ENCODE data around the gene ACYP1.

The ACYP1 gene

GRCh38 chr14:75041613-75042012, 22.2 kb downstream of the ACYP1 start:
- no peaks in the 10 kb centered on the region for H3K27me3 ChIP-seq
- no peak overlapping the region for H3K4me3 ChIP-seq
- no peaks in the 10 kb centered on the region for H3K9me3 ChIP-seq (replicated peaks in 1 of 11)
- no peak for TF ChIP-seq Cebpa-rat (IDR thresholded peaks at IDR 0.05)
- no peaks in the 10 kb centered on the region for H3K4me1 ChIP-seq
- H3K27ac ChIP-seq: no peak overlapping the region
- no peak overlapping the region for H3K9ac ChIP-seq
- H3K36me3 ChIP-seq: peaks cover 0 to 14% (median 4%) of the 10 kb centered on the region in 11 experiments; a peak in 9 of 22 replicates
- H3K4me2 ChIP-seq: no peak overlapping the region
- H4K20me1 ChIP-seq: no peaks in the 10 kb centered on the region

- Histone ChIP-seq H3K27ac (no peak overlapping the region), H3K36me3 (peaks cover 0 to 14% (median 4%) of the 10 kb centered on the region in 11 experiments; a peak in 10 of 22 replicates), H3K4me1 (no peaks in the 10 kb centered on the region), H3K4me2 (no peak overlapping the region), H3K9ac (no peak overlapping the region), H4K20me1 (no peaks in the 10 kb centered on the region), H3K4me3 (no peak overlapping the region), H3K9me3 (replicated peaks in 1 of 11) (no peaks in the 10 kb centered on the region), H3K27me3 (no peaks in the 10 kb centered on the region)
- TF ChIP-seq Cebpa-rat (IDR thresholded peaks at IDR 0.05): no peak
Observed at GRCh38 chr14:75040959-75041358, 22.9 kb downstream of the ACYP1 start.

GRCh38 chr14:75040507-75040906, 23.3 kb downstream of the ACYP1 start:
- Histone ChIP-seq H4K20me1 (no peaks in the 10 kb centered on the region), H3K9me3 (replicated peaks in 1 of 11) (no peaks in the 10 kb centered on the region), H3K4me3 (no peak overlapping the region), H3K36me3 (peaks cover 0 to 14% (median 4%) of the 10 kb centered on the region in 11 experiments; a peak in 10 of 22 replicates), H3K27me3 (no peaks in the 10 kb centered on the region), H3K4me1 (no peaks in the 10 kb centered on the region), H3K27ac (no peak overlapping the region), H3K4me2 (no peak overlapping the region), H3K9ac (no peak overlapping the region)
- no peak for TF ChIP-seq Cebpa-rat (IDR thresholded peaks at IDR 0.05)

GRCh38 chr14:75032939-75033338, 30.9 kb downstream of the ACYP1 start:
- Histone ChIP-seq H3K9ac (no peak overlapping the region), H3K27me3 (no peaks in the 10 kb centered on the region), H3K4me3 (no peak overlapping the region), H3K36me3 (peaks cover 0 to 41% (median 14%) of the 10 kb centered on the region in 11 experiments; a peak in 13 of 22 replicates), H4K20me1 (no peaks in the 10 kb centered on the region), H3K9me3 (replicated peaks in 1 of 11) (no peaks in the 10 kb centered on the region), H3K4me1 (no peaks in the 10 kb centered on the region), H3K4me2 (no peak overlapping the region), H3K27ac (no peak overlapping the region)
- TF ChIP-seq Cebpa-rat (IDR thresholded peaks at IDR 0.05): no peak

- H3K27ac ChIP-seq: no peak overlapping the region
- no peak overlapping the region for H3K4me2 ChIP-seq
- H3K9ac ChIP-seq: no peak overlapping the region
- peaks cover 0 to 37% (median 14%) of the 10 kb centered on the region in 11 experiments; a peak in 13 of 22 replicates for H3K36me3 ChIP-seq
- no peak for TF ChIP-seq Cebpa-rat (IDR thresholded peaks at IDR 0.05)
- no peaks in the 10 kb centered on the region for H4K20me1 ChIP-seq
- no peak overlapping the region for H3K4me3 ChIP-seq
- H3K27me3 ChIP-seq: no peaks in the 10 kb centered on the region
- peaks cover 0 to 11% (median 4%) of the 10 kb centered on the region in 10 experiments; a peak in 10 of 20 replicates for H3K4me1 ChIP-seq
- no peaks in the 10 kb centered on the region for H3K9me3 ChIP-seq (replicated peaks in 1 of 11)
Observed at GRCh38 chr14:75030147-75030546, 33.7 kb downstream of the ACYP1 start.

GRCh38 chr14:75025876-75026275, 37.9 kb downstream of the ACYP1 start:
- Histone ChIP-seq H3K27me3 (no peaks in the 10 kb centered on the region), H3K4me2 (peak overlapping the region in 4 of 11 experiments; percentile 30 to 72 (median 64); a peak in 7 of 22 replicates), H3K9me3 (replicated peaks in 1 of 11) (no peaks in the 10 kb centered on the region), H3K36me3 (peaks cover 0 to 31% (median 7%) of the 10 kb centered on the region in 11 experiments; a peak in 13 of 22 replicates), H3K4me3 (no peak overlapping the region), H3K27ac (peak overlapping the region in 1 of 11 experiments; percentile 56; a peak in 2 of 22 replicates), H3K4me1 (peaks cover 0 to 28% (median 10%) of the 10 kb centered on the region in 10 experiments; a peak in 12 of 20 replicates), H3K9ac (no peak overlapping the region), H4K20me1 (no peaks in the 10 kb centered on the region)
- TF ChIP-seq Cebpa-rat (IDR thresholded peaks at IDR 0.05): no peak

- Histone ChIP-seq H3K36me3 (peaks cover 0 to 31% (median 12%) of the 10 kb centered on the region in 11 experiments; a peak in 14 of 22 replicates), H4K20me1 (no peaks in the 10 kb centered on the region), H3K9me3 (replicated peaks in 1 of 11) (no peaks in the 10 kb centered on the region), H3K4me1 (peaks cover 0 to 28% (median 10%) of the 10 kb centered on the region in 10 experiments; a peak in 12 of 20 replicates), H3K27me3 (no peaks in the 10 kb centered on the region), H3K4me3 (no peak overlapping the region), H3K9ac (no peak overlapping the region), H3K4me2 (peak overlapping the region in 6 of 11 experiments; percentile 9 to 72 (median 49); a peak in 12 of 22 replicates), H3K27ac (peak overlapping the region in 4 of 11 experiments; percentile 3 to 56 (median 15); a peak in 3 of 22 replicates)
- no peak for TF ChIP-seq Cebpa-rat (IDR thresholded peaks at IDR 0.05)
Observed at GRCh38 chr14:75025082-75025481, 38.7 kb downstream of the ACYP1 start.

- Histone ChIP-seq H3K36me3 (peaks cover 4 to 32% (median 20%) of the 10 kb centered on the region in 11 experiments; a peak in 17 of 22 replicates), H3K4me1 (peaks cover 0 to 28% (median 10%) of the 10 kb centered on the region in 10 experiments; a peak in 12 of 20 replicates), H3K9me3 (replicated peaks in 1 of 11) (no peaks in the 10 kb centered on the region), H3K4me2 (peak overlapping the region in 2 of 11 experiments; percentile 3 to 25; a peak in 1 of 22 replicates), H3K4me3 (no peak overlapping the region), H3K27me3 (no peaks in the 10 kb centered on the region), H3K27ac (no peak overlapping the region), H4K20me1 (no peaks in the 10 kb centered on the region), H3K9ac (no peak overlapping the region)
- TF ChIP-seq Cebpa-rat (IDR thresholded peaks at IDR 0.05): no peak
Observed at GRCh38 chr14:75023108-75023507, 40.7 kb downstream of the ACYP1 start.

GRCh38 chr14:75022655-75023054, 41.2 kb downstream of the ACYP1 start:
- H4K20me1 ChIP-seq: no peaks in the 10 kb centered on the region
- no peak overlapping the region for H3K27ac ChIP-seq
- H3K36me3 ChIP-seq: peaks cover 4 to 37% (median 22%) of the 10 kb centered on the region in 11 experiments; a peak in 17 of 22 replicates
- peak overlapping the region in 2 of 11 experiments; percentile 3 to 25; a peak in 1 of 22 replicates for H3K4me2 ChIP-seq
- H3K27me3 ChIP-seq: no peaks in the 10 kb centered on the region
- no peaks in the 10 kb centered on the region for H3K9me3 ChIP-seq (replicated peaks in 1 of 11)
- no peak for TF ChIP-seq Cebpa-rat (IDR thresholded peaks at IDR 0.05)
- H3K9ac ChIP-seq: no peak overlapping the region
- peaks cover 0 to 28% (median 10%) of the 10 kb centered on the region in 10 experiments; a peak in 12 of 20 replicates for H3K4me1 ChIP-seq
- H3K4me3 ChIP-seq: no peak overlapping the region

- H3K27me3 ChIP-seq: no peaks in the 10 kb centered on the region
- no peak overlapping the region for H3K4me2 ChIP-seq
- TF ChIP-seq Cebpa-rat (IDR thresholded peaks at IDR 0.05): no peak
- H3K36me3 ChIP-seq: peaks cover 27 to 75% (median 43%) of the 10 kb centered on the region in 11 experiments; a peak in 21 of 22 replicates
- H4K20me1 ChIP-seq: 0 out of 22 replicates have a peak, but pooled peaks cover 0 to 3% (median 0%) of the 10 kb centered on the region in 11 experiments
- H3K4me3 ChIP-seq: no peak overlapping the region
- H3K27ac ChIP-seq: no peak overlapping the region
- peaks cover 0 to 8% (median 0%) of the 10 kb centered on the region in 10 experiments; a peak in 4 of 20 replicates for H3K4me1 ChIP-seq
- no peak overlapping the region for H3K9ac ChIP-seq
- H3K9me3 ChIP-seq (replicated peaks in 1 of 11): no peaks in the 10 kb centered on the region
Observed at GRCh38 chr14:75018694-75019093, 45.1 kb downstream of the ACYP1 start.
